Parathyroid adenoma (tissue), 2 donors: ENCODE data around the gene CLDN34.

Experiments used
- H2AFZ ChIP-seq: fragments of 300-600 bp; sonication (generic); one replicate; pipeline ENCODE4 v1.7.0; 2017; ENCODE audit warnings: antibody characterized with exemption, mild to moderate bottlenecking
- H3K27ac ChIP-seq: fragments of 300-600 bp; sonication (generic); one replicate; pipeline ENCODE4 v1.7.0; 2017
- H3K27me3 ChIP-seq: fragments of 300-600 bp; sonication (generic); one replicate; pipeline ENCODE4 v1.7.0; 2017; ENCODE audit warnings: low read length; ENCODE audit not compliant: control insufficient read depth, insufficient read depth
- H3K36me3 ChIP-seq: fragments of 300-600 bp; sonication (generic); one replicate; pipeline ENCODE4 v1.7.0; 2017; ENCODE audit warnings: low read length; ENCODE audit not compliant: control insufficient read depth, insufficient read depth
- H3K4me1 ChIP-seq: fragments of 300-600 bp; sonication (generic); one replicate; pipeline ENCODE4 v1.7.0; 2017; ENCODE audit warnings: control low read depth
- H3K4me2 ChIP-seq: fragments of 300-600 bp; sonication (generic); one replicate; pipeline ENCODE4 v1.7.0; 2017; ENCODE audit warnings: low read length
- H3K4me3 ChIP-seq: fragments of 300-600 bp; sonication (generic); one replicate; pipeline ENCODE4 v1.7.0; 2017; ENCODE audit warnings: low read depth, low read length
- H3K79me2 ChIP-seq: fragments of 300-600 bp; sonication (generic); one replicate; pipeline ENCODE4 v1.7.0; 2017; ENCODE audit warnings: control low read depth
- H3K9ac ChIP-seq: fragments of 300-600 bp; sonication (generic); one replicate; pipeline ENCODE4 v1.7.0; 2017; ENCODE audit warnings: mild to moderate bottlenecking
- H3K9me3 ChIP-seq: fragments of 300-600 bp; sonication (generic); one replicate; pipeline ENCODE4 v1.7.0; 2017; ENCODE audit warnings: low read length; ENCODE audit not compliant: control insufficient read depth
- TF ChIP-seq, protein P1 (sequence below): fragments of 300-600 bp; sonication (generic); IDR thresholded peaks from one replicate; pipeline ENCODE4 v1.7.0; 2017; ENCODE audit warnings: antibody characterized with exemption, mild to moderate bottlenecking
- donor health status: primary hyperparathyroidism.

The CLDN34 gene

DNA sequence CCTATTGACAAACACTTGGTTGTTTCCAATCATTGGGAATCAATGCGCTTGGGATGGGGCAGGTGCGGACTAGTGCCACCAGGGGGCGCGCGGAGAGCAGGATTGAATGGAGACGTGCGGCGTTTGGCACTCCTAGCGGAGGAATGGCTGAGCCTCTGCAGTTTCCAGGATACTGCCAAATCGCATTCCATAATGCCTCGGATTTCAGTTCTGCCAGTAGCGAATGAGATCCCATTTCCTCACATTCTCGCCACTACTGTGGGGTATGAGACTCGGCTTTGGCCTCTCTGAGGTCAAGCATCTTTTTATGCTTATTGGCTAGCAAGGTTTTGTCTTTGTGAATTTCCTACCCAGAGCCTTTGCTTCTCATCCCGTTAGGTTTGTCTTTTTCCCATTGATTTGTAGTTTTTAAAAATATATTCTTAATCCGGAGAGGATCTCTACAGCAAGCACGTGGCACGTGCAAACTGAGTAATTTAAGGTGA, 28.7 kb downstream of the CLDN34 start:
- no peaks in the 10 kb centered on the region for H3K79me2 ChIP-seq
- no peak overlapping the region for H2AFZ ChIP-seq
- H3K4me2 ChIP-seq: no peak overlapping the region
- no peaks in the 10 kb centered on the region for H3K9me3 ChIP-seq
- H3K27me3 ChIP-seq: no peaks in the 10 kb centered on the region
- no peaks in the 10 kb centered on the region for H3K36me3 ChIP-seq
- TF ChIP-seq, protein P1, sequence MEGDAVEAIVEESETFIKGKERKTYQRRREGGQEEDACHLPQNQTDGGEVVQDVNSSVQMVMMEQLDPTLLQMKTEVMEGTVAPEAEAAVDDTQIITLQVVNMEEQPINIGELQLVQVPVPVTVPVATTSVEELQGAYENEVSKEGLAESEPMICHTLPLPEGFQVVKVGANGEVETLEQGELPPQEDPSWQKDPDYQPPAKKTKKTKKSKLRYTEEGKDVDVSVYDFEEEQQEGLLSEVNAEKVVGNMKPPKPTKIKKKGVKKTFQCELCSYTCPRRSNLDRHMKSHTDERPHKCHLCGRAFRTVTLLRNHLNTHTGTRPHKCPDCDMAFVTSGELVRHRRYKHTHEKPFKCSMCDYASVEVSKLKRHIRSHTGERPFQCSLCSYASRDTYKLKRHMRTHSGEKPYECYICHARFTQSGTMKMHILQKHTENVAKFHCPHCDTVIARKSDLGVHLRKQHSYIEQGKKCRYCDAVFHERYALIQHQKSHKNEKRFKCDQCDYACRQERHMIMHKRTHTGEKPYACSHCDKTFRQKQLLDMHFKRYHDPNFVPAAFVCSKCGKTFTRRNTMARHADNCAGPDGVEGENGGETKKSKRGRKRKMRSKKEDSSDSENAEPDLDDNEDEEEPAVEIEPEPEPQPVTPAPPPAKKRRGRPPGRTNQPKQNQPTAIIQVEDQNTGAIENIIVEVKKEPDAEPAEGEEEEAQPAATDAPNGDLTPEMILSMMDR: peak; percentile 89
- no peak overlapping the region for H3K27ac ChIP-seq
- no peaks in the 10 kb centered on the region for H3K4me1 ChIP-seq
- no peak overlapping the region for H3K4me3 ChIP-seq
- H3K9ac ChIP-seq: no peak overlapping the region

DNA sequence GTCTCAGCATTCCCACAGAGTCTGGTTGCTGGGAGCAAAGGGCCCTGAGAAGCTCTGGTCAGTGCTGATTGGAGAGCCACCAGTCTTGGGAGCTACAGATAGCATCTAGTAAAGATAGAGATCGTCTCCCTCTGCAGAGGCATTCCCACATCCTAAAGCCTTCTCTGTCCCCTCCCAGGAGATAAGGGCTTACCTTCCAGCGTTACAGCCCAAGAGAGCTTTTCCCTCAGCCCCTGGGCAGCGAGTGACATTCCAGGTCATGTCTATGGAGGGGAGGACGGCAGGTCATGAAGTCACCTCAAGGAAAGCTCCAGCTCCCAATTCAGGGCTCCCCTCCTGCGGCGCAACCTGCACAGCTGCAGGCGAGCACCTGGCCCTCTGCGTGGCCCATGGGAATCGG, 29.9 kb downstream of the CLDN34 start:
- H3K4me1 ChIP-seq: no peaks in the 10 kb centered on the region
- H3K27me3 ChIP-seq: no peaks in the 10 kb centered on the region
- no peak overlapping the region for H3K9ac ChIP-seq
- no peaks in the 10 kb centered on the region for H3K79me2 ChIP-seq
- no peak overlapping the region for H3K27ac ChIP-seq
- no peaks in the 10 kb centered on the region for H3K9me3 ChIP-seq
- H3K36me3 ChIP-seq: no peaks in the 10 kb centered on the region
- no peak overlapping the region for H3K4me2 ChIP-seq
- TF ChIP-seq, protein P1: no peak
- no peak overlapping the region for H3K4me3 ChIP-seq
- H2AFZ ChIP-seq: no peak overlapping the region

DNA sequence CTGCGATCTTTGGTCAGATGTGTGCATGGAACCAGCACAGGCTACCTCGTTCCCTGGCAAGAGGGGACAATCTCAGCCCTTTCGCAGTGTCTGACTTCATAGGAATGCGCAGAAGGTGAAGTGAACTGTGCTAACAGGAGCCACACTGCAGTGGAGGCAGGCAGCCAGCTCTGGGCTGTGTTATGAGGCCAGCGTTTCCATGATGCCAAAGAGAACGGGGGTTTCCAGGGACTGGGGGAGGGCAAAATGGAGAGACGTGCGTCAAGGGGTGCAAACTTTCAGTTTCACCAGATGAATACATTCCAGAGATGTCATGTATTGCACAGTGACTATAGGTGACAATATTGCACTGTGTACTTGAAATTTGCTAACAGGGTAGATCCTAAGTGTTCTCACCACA, 30.4 kb downstream of the CLDN34 start:
- Histone ChIP-seq H2AFZ (no peak overlapping the region), H3K4me3 (no peak overlapping the region), H3K27ac (no peak overlapping the region), H3K9ac (no peak overlapping the region), H3K9me3 (no peaks in the 10 kb centered on the region), H3K4me2 (no peak overlapping the region), H3K36me3 (no peaks in the 10 kb centered on the region), H3K4me1 (no peaks in the 10 kb centered on the region), H3K79me2 (no peaks in the 10 kb centered on the region), H3K27me3 (no peaks in the 10 kb centered on the region)
- TF ChIP-seq, protein P1: no peak

DNA sequence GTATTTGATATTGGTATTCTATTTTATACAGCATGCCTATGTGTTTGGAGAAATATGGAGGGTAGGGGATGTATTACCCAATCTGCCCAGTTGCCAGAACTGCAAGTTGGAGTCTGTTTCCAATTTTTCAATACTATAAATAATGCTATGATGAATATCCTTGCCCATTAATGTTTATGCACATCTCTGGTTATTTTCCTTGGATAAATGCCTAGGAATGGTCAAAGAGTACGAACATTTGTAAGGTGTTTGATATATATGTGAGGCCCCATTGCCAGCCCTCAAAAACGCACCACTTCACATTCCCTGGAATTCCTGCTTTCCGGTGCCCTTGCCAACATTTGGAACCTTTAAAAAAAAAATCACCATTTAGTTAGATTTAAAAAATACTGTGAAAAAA, 34.3 kb downstream of the CLDN34 start:
- Histone ChIP-seq H3K36me3 (no peaks in the 10 kb centered on the region), H3K27ac (no peak overlapping the region), H3K79me2 (no peaks in the 10 kb centered on the region), H3K4me1 (peaks cover 2% of the 10 kb centered on the region), H2AFZ (no peak overlapping the region), H3K9me3 (no peaks in the 10 kb centered on the region), H3K9ac (no peak overlapping the region), H3K27me3 (no peaks in the 10 kb centered on the region), H3K4me2 (no peak overlapping the region), H3K4me3 (no peak overlapping the region)
- TF ChIP-seq, protein P1: no peak

DNA sequence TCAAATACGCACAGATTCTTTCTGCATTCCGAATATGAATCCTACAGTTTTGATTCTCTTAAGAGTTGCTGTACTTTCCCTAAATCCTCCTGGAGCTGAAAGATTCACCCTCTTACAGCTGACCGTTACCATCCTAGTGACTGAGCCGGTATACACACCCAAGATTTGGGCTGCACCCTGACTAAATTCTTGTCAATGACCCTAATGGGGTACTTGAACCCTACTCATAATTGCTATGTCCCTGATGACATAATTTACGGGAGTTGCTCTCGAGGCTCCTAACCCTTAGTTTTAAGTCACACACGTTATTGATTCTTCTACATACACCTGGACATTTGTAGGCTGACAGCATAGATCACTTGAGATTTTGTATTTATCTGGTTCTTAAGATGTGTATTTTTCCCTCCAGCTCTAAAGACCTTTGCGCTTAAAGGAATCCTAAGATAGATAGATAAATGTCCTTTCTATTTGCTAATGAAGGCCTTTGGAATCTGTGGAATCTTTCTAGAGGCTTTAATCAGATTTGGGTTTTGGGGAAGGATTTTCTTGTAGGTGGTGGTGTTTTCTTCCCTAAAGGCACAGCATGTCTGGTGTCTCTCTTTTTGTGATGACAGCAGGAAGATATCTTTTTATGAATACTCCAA, 37.8 kb downstream of the CLDN34 start:
- Histone ChIP-seq H3K4me2 (no peak overlapping the region), H3K9me3 (no peaks in the 10 kb centered on the region), H3K4me3 (no peak overlapping the region), H3K9ac (no peak overlapping the region), H3K4me1 (peaks cover 2% of the 10 kb centered on the region), H2AFZ (no peak overlapping the region), H3K36me3 (no peaks in the 10 kb centered on the region), H3K27ac (no peak overlapping the region), H3K27me3 (no peaks in the 10 kb centered on the region), H3K79me2 (no peaks in the 10 kb centered on the region)
- TF ChIP-seq, protein P1: no peak
